GOT3 (cell line): Measurements from ENCODE around the gene OR5AL1.
"Not testable (repeated sequence)": the region's sequence is repeated elsewhere in the genome, so short reads cannot be mapped to it uniquely, and the experiment has no call there.

Experiments
- DNase-seq: peaks from one replicate; lab custom pipeline; 2025; ENCODE audit warnings: mixed read lengths; lab: John Stamatoyannopoulos, UW

Gene OR5AL1

DNA sequence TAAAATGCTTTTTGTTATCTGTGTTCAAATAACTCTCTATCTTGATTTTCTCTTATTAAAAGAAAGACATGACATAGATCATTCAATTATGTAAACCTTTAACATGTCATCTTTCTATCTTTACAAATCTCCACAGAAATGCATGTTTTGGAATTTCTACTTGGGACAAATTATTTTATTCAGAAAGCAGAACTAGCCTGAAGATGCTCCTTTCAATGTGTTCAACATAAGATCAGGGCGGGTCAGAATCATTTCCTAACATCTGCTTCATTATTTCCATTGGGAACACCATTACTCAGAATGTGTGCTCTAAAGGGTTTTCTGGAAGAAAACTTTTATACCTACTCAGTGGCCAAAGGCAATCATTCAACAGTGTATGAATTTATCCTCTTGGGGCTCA is at the start of gene OR5AL1:
Gene OR5AL1 (plus strand): TSS at position 301 of the 400 bp plus-strand sequence.
- no peak for DNase-seq

DNA sequence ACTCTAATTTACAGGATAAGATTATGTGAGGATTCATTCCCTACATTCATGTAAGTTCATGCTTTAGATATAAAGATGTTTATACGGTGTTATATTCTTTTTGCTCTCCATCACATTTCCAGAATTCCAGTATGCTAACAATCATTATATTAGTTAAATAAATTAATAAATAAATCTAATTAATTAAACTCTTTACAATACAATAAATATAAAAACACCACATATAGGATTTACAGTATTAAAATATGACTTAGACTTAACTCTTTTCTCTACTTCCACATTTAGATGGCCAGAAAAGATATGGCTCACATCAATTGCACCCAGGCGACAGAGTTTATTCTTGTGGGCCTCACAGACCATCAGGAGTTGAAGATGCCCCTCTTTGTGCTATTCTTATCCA is 37.2 kb upstream of the OR5AL1 start, which contains the start of gene OR8U1:
Gene OR8U1 (plus strand): TSS at position 301 of the 400 bp plus-strand sequence. CDS start 0 bp downstream, at position 301.
- no peak for DNase-seq

DNA sequence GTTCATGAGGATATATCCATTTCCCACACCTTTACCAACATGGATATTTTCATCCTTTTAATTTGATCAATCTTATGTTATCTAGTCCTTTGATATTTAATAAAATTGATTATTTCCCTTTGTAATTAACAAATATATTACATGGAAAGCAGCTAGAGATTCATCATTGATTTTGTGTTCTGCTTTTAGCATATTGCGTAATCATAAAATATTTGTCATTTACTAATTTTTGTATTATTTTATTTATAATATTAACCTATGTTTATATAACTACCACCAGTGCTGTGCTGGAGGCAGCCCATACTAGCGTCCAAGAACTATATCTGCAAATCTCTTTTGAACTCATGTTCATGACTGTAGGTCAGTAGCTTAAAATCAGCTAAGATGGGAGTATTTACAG is 32.4 kb upstream of the OR5AL1 start:
- no peak for DNase-seq

DNA sequence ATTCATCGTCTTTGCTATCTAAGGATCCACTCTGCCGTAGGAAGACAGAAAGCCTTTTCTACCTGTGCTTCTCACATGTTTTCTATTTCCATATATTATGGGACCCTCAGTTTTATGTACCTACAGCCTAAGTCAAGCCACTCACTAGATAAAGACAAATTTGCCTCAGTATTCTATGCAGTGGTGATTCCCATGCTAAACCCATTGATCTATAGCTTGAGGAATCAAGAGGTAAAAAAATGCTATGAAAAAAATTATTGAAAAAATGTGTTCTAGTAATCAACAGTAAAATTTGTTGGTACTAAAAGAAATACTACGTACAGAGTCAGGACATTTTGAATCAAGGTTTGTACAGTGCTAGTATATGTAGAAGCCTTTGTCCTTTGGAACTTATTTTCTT is 18.1 kb upstream of the OR5AL1 start:
- DNase-seq = no peak

DNA sequence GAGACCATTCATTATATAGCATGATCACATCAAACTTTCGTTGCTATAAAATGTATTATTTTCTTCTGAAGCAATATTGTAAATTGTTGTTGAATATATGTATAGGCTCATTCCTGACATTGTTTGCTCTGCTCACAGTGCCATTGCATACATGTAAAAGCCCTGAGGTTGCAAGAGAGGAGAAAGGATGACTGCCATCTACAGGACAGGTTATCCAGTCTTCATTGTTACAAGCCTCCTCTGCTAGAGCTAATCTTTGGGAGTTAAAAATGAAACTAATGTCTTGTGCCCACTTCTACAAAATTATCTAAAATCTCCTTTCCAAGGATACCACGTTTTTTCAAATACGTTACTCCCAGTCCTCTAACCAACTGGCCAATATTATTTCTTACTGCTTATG is 16.4 kb upstream of the OR5AL1 start:
- DNase-seq = no peak

DNA sequence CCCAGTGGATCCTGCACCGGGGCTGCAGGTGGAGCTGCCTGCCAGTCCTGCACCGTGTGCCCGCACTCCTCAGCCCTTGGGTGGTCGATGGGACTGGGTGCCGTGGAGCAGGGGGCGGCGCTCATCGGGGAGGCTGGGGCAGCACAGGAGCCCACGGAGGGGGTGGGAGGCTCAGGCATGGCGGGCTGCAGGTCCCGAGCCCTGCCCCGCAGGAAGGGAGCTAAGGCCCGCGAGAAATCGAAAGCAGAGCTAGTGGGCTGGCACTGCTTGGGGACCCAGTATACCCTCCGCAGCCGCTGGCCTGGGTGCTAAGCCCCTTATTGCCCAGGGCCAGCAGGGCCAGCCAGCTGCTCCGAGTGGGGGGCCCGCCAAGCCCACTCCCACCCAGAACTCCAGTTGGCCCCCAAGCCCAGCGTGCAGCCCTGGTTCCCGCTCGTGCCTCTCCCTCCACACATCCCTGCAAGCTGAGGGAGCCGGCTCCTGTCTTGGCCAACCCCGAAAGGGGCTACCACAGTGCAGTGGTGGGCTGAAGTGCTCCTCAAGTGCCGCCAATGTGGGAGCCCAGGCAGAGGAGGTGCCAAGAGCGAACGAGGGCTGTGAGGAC is 10.5 kb upstream of the OR5AL1 start:
- not testable (repeated sequence) for DNase-seq

DNA sequence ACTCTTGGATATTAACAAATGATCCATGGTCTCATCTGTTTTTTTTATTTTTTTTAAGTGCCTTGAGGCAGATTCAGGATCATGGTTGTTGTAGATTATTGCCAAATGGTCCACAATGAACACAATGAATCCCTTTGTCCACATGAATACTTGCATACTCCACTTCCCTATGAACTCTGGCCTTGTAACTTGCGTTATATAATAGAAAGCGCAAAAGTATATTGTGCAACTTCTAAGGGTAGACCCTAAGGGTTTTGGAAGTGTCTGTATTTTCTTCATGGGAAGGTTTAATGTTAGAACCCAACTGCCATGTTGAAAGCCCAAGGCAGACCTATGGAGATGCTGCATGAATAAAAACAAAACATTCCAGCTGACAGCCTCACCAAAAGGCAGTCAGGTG is 8.1 kb upstream of the OR5AL1 start:
- DNase-seq = no peak

DNA sequence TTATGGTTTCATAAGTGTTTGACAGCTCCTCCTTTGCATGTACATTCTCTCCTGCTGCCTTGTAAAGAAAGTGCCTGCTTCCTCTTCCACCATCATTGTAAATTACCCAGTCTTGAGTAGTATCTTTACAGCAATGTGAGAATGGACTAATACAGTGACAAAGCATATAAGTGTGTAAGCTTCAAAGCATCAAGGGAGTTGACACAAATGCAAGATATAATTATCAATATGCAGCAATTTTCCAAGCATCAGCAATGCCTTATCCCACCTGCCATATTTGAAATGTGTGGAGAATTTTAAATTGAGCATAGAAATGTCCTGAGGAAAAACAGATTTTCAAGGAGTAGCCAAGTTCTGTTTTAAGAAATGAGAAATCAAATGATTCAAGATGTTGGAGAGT is 1.7 kb upstream of the OR5AL1 start:
- DNase-seq = no peak

DNA sequence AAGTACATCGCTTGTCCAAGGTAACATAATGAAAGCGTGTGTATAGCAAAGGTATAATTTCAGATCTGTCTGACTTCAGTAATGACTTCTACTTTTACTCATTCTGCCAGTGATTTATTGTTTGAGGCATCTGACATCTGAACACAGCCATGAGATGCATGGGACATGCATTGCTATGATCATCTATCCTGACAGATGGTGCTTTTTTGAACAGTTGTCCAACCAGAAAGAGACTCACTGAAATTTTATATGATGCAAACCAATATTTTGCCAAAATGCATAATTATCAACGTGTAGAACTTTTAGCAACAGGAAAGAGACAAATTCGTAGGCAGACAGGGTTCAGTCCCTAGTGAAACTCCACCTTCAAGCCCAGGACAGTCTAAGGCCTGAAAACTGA is 41.0 kb downstream of the OR5AL1 start:
- DNase-seq = no peak

DNA sequence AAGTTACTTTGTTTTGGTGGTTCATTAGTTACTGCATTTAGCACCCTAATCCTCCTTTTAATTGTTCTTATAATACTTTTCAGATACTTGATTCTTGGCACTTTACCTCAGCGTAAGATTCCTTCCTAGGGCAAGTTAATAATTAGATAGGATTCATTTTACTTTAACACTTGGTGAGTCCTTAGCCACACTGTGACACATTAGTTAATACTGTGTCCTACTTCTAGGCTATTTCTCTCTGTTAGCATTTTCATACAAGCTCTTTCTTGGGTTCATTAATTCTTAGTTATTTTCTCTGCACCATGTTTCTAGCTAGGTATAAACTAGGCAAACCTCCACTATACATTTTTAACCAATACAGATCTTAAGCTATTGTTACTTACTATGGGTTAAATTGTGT is 44.6 kb downstream of the OR5AL1 start:
- DNase-seq = no peak
